GM18499 (cell line): Measurements from ENCODE around the gene TBC1D2.
"Not testable (repeated sequence)": the region's sequence is repeated elsewhere in the genome, so short reads cannot be mapped to it uniquely, and the experiment has no call there.

Experiments
- ATAC-seq: cut with Tn5 transposase; IDR thresholded peaks from one replicate; pipeline ENCODE4 v1.9.1; 2021; ENCODE audit warnings: moderate number of reproducible peaks; ENCODE audit not compliant: insufficient read depth, unreplicated experiment

TBC1D2 gene

DNA sequence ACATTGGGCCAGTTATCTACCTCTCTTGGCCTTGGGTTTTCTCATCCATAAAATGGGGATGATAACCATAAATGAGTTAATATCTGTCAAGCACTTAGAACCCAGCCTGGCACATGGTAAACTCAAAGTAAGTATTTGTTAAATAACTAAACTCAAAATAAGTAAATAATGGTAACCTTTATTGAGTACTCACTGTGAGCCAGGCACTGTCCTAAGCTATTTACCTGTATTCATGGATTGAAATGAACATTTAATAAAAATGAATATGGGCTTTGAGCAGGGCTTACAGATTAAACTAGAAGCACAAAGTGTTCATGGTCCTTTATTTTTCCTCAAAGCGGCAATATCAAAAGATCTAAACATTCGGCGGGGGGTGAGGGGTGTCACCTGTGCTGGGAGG is 79.7 kb downstream of the TBC1D2 start:
- no peak for ATAC-seq

- ATAC-seq: no peak
These were observed 80.3 kb downstream of the TBC1D2 start for GRCh38 chr9:98175028-98175569.

DNA sequence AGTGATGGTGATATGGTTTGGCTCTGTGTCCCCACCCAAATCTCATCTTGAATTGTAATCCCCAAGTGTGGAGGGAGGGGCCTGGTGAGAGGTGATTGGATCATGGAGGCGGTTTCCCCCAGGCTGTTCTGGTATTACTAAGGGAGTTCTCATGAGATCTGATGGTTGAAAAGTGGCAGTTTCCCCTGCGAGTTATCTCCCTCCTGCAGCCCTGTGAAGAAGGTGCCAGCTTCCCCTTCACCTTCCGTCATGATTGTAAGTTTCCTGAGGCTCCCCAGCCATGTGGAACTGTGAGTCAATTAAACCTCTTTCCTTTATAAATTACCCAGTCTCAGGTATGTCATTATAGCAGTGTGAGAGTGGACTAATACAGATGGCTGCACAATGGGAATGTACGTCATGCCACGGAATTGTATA is 80.9 kb downstream of the TBC1D2 start:
- ATAC-seq: not testable (repeated sequence)

DNA sequence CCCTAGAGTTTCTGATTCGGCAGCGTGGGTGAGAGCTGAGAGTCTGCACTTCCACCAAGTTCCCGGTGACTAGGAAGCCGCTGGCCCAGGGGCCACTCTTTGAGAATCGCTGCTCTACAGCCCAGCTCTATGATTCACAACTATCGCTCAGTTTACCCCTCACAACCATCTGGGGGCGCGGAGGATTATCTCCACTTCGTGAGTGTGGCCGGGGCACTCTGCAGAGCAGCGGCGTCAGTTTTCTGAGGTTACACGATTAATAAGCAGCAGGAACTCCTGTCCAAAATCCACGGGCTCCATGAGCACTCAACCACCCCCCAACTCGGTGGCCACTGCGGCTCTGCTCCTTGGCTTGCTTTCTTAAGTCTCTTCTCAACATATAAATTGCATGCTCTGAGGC is 82.3 kb downstream of the TBC1D2 start:
- ATAC-seq: no peak

DNA sequence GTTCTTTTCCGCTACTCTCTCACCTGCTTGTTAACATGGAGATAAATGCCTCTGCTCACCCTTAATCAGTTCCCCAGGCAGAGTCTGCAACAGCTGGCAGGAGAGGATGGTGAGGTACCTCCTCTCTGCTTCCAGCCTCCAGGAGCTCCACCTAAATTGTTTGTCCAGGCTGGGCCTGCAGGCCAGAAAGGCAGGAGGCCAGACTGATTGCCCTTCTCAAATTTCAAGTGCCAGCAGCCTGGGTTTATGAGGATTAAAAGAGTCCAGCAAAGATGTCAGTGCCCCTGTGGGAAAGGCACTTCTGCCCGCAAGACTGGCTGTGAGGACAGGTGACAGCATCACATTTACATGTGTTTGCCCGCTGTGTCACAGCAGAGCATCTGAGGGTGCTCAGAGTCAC is 82.8 kb downstream of the TBC1D2 start:
- no peak for ATAC-seq

DNA sequence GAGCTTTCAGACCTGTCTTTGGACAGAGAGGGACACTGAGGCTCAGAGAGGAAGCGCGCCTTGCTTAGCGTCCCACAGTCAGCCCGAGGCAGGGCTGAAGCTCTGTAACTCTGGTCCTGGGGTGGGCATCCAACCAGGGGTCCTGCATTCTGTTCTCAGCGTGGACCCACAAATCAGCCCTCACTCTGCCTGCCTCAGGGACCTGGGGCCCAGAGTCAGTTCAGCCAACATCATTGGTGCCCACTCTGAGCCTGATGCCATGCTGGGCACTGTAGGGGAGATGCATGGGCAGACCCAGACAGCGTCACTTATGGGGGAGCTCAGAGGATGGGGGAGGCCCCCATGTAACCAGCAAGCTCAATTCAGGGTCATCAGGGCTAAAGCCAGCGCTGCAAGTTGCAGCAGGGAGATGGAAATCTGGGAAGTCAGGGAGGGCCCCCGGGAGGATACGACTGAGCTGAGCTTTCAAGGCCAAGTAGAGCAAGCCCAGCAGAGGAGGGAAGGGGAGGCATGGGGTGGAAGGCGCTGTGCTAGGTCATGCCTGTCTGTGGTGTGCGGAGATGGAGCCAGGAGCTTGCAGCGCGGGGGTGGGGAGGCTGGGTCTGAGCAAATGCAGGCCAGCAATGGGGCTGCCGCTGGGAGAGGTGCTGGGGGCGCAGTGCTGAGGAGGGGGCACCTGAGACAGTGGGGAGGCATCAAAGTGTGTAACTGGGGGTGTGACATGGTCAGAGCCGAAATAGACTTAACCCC is 84.1 kb downstream of the TBC1D2 start:
- no peak for ATAC-seq

- peak; percentile 94 for ATAC-seq
These were observed 86.4 kb downstream of the TBC1D2 start for GRCh38 chr9:98168941-98169488.

GRCh38 chr9:98168153-98168780 is 87.2 kb downstream of the TBC1D2 start:
- ATAC-seq: no peak

DNA sequence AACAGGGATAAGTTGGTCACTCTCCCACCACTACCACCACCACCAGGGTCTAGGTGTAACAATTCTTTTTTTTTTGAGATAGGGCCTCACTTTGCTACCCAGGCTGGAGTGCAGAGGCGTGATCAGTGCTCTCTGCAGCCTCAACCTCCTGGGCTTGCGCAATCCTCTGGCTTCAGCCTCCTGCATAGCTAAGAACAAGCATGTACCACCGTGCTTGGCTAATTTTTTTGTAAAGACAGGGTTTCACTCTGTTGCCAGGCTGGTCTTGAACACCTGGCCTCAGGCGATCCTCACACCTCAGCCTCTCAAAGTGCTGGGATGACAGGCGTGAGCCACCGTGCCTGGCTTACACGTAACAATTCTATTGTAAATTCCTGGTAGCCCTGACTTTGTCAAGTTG is 90.5 kb downstream of the TBC1D2 start:
- no peak for ATAC-seq

DNA sequence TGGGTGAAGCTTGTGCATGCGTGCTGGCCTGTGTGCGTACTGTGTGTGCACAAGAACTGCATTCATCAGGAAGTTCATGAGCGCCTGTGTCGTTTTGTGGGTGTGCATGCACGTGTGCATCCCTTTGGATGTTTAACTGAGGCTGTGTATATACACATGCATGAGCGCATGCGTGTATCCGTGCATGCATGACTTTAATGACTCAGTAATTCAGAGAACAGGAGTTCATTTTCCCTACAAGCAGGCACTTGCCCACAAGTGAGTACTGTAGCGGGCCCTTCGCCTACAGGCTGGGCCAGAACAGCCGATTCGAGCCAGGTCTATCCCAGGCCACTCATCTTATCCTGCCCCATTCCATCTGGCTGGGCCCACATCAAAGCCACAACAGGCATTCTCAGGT is 92.8 kb downstream of the TBC1D2 start:
- no peak for ATAC-seq

DNA sequence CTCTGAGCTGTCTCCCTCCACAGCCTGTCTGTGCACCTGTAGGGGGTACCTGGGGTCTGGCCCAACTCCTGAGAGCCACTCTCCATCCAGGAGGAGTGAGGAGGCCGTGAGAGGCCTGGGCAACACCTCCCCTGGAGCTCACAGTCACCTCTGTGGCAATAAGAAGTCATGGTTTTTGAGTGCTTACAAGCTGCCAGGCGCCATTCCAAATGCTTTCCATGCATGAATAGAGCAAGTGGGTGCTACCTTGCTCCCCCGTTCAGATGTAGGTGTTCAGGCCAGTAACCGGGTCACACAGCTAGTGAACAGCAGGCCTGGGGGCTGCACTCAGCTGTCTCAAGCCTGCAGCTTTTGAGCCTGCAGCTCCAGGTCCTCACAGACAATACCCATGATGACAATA is 93.6 kb downstream of the TBC1D2 start:
- no peak for ATAC-seq

- ATAC-seq: no peak
These were observed 95.7 kb downstream of the TBC1D2 start for GRCh38 chr9:98159790-98160189.

GRCh38 chr9:98159301-98159700 is 96.1 kb downstream of the TBC1D2 start:
- ATAC-seq: no peak

DNA sequence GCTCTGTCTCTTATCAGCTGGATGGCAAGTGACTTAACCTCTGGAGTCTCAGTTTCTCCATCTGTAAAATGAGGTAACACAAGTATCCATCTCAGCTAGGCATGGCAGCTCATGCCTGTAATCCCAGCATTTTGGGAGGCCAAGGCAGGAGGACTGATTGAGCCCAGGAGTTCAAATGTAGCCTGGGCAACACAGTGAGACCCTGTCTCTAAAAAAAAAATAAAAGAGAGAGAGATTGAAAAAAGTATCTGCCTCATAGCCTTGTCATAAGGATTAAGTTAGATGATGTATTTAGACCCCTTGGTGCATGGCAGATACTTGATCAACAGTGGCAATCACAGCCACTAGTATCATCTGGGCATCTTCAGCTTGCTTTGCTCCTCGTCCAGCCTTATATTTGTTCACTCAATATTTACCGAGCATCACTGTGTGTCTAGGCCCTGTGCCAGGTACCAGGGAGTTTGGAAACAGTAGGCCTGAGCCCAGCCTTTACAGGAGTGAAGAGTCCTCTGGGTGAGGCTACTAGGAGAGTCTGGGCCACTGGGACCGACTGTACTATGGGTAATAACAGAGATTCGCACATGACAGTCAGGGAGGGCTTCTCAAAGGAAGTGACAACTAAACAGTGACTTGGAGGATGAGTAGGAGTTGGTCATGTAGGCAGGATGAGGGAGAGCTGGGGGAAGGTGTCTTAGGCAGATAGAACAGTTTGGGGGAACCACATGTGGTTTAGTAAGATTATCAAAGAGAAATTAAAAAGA is 97.2 kb downstream of the TBC1D2 start:
- no peak for ATAC-seq

DNA sequence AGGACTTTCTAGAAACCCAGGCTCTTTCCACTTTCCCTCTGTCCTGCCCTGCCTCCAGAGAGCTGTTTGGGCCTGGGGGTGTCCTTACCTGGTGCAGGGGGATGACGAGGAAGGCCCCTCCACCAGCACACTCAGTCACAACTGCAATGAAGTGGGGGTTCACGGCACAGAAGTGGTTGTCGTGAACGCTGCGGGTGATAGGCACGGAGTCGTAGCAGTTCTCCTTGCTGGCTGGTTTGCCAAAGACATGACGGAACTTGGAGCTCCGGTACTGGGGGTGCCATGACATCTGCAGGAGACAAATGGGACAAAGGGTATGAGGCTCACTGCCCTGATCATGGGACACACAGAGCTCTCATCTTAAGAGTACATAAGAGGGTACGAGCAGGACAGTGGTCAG is 98.1 kb downstream of the TBC1D2 start:
- ATAC-seq: no peak

DNA sequence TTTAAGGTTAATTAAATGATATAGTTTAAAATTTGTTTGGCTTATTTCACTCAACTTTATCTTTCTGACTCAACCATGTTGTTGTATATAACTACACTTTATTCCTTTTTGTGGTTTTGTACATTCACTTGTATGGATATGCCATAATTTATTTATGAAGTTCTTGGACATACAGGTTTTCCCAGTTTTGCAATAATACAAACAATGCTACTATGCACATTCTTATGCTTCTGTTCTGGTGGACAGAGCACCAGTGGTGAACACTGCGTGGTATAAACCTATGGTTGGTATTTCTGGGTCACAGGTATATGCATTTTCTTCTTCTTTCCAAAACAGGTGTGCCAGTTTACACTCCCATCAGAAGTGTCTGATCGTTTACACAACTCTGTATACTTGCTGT is 100.8 kb downstream of the TBC1D2 start:
- no peak for ATAC-seq

DNA sequence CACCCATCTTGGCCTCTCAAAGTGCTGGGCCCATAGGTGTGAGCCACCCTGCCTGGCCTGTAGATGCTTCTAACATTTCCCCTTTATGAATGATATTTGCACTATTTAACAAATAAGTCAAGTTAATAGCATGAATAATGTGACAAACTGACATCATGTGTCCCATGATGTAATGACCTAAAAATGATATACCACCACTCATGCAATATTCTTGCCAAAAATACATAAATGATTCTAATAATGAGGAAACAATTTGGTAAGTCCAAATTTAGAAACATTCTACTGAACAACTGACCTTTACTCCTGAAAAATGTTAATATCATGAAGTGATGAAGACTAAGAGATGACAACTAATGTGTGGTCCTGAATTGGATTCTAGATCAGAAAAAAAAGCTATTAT is 102.9 kb downstream of the TBC1D2 start:
- ATAC-seq: no peak

- ATAC-seq: no peak
These were observed 104.7 kb downstream of the TBC1D2 start for GRCh38 chr9:98150721-98151120.

DNA sequence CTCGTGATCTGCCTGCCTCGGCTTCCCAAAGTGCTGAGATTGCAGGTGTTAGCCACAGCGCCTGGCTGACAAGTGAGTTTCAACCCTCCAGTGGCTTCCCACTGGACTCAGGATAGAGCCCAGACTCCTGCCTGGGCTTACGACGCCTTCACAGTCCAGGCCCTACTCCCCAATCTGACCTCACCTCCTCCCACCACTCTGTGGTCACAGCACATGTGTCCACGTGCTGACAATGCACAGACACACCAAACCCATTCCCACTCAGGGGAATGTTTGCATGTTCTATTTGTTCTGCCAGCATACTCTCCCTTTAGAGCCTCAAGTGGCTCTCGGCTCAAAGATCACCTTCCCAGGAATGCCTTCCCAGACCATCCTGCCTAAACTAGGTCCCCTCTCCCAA is 105.3 kb downstream of the TBC1D2 start:
- no peak for ATAC-seq

DNA sequence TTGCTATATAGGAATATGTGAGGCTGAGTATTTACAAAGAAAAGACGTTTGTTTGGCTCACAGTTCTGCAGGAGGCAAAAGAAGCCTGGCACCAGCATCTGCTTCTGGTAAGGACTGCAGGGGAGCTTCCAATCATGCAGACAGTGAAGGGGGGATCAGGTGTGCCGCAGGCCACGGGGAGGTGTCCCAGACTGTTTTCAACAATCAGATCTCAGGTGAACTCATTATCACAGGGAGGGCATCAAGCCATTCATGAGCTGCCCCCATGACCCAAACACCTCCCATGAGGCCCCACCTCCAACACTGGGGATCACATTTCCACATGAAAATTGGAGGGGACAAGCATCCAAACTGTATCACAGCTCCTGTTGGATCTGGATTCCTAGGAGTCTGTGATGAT is 106.0 kb downstream of the TBC1D2 start:
- ATAC-seq: no peak
